BJ (cell line): Measurements from ENCODE around the gene CISH. TPM values are rescaled to one million over a fixed set of nuclear protein-coding genes. Genes with fewer than 3 reads are reported as not detected.

Source experiments
- CTCF ChIA-PET: fragments of 350-600 bp; formaldehyde crosslinking; extraction: SDS; loops from one replicate; lab custom pipeline; 2021; ENCODE audit warnings: antibody characterized with exemption, inconsistent platforms; lab: Yijun Ruan, JAX
- POLR2A ChIA-PET: fragments of 300-600 bp; sonication (Branson Sonifier 250); formaldehyde crosslinking; extraction: SDS; loops from one replicate; lab custom pipeline; 2021; ENCODE audit warnings: antibody characterized with exemption; lab: Charles Lee
- DNase-seq: peaks from one replicate; pipeline ENCODE4 v3.0.0-alpha.2; 2011; ENCODE audit warnings: low read depth
- H3K27me3 ChIP-seq: 2 replicates; pipeline ENCODE4 v1.6.0; 2011; ENCODE audit warnings: low read length; ENCODE audit not compliant: control insufficient read depth, insufficient read depth
- H3K36me3 ChIP-seq: 2 replicates; pipeline ENCODE4 v1.5.1; 2011; ENCODE audit warnings: low read length; ENCODE audit not compliant: control insufficient read depth, insufficient read depth
- H3K4me3 ChIP-seq: 2 replicates; pipeline ENCODE4 v1.5.1; 2011; ENCODE audit warnings: low read depth, mild to moderate bottlenecking, control low read depth, low read length
- polyA minus RNA-seq: library from RNA; depleted of rRNA, polyadenylated mRNA; stranded (reverse); fragments of >200 nt; gene quantifications from 2 replicates; pipeline ENCODE4 v1.2.3, GENCODE V29; 2011; rRNA and poly(A)+ RNA removed
- polyA plus RNA-seq: library from polyadenylated mRNA; depleted of rRNA; stranded (reverse); fragments of >200 nt; gene quantifications from 2 replicates; pipeline ENCODE4 v1.2.3, GENCODE V29; 2011; rRNA removed
- TF ChIP-seq, protein P1 (sequence below): IDR thresholded peaks from 2 replicates; pipeline ENCODE4 v1.5.1; 2011; ENCODE audit warnings: low read depth, mild to moderate bottlenecking, control low read depth, inconsistent platforms, low read length, moderate library complexity; ENCODE audit not compliant: insufficient read depth

Gene CISH, protein sequence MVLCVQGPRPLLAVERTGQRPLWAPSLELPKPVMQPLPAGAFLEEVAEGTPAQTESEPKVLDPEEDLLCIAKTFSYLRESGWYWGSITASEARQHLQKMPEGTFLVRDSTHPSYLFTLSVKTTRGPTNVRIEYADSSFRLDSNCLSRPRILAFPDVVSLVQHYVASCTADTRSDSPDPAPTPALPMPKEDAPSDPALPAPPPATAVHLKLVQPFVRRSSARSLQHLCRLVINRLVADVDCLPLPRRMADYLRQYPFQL
- polyA plus RNA-seq: 1.1 and 2.6 TPM in 2 replicates
- 2.5 and 3.5 TPM in 2 replicates for polyA minus RNA-seq

DNA sequence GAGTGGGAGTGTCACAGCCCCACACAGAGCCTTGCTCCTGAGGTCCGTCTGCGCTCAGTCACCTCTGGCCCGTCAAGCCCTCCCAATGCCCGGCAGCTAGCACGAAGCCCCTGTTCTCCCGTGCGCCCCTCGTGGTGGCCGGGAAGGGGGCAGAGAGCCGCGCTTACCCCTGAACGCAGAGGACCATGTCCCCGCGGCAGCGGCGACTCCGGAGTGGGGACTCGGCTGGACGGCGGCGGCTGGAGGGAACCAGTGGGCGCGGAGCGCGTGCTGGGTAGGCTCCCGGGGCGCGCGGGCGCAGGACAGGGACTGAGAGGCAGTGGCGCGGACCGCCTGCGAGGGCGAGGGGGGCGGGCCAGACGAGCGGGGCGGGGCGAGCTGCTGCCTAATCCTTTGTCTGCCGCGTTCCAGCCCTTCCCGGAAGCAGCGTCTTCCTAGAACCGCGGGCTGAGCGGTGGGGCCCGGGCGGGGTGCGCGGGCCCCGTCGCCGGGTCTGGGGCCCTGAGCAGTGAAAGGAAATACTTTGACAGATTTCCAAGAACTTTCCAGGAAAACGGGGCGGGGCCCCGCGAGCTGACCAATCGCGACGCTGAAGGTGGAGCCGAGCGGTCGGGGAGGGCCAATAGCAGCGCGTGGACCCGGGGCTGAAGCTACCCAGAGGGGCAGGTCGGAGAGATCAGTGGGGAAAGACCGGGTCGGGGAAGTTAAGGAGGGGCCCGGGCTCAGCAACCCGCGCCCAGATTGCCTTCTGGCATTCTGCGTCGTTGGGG is at the start of gene CISH:
Gene CISH, minus strand, starts transcription at position 311 of the 770 bp plus-strand sequence. Its CDS starts 124 bp downstream, at position 187.
- TF ChIP-seq, protein P1, sequence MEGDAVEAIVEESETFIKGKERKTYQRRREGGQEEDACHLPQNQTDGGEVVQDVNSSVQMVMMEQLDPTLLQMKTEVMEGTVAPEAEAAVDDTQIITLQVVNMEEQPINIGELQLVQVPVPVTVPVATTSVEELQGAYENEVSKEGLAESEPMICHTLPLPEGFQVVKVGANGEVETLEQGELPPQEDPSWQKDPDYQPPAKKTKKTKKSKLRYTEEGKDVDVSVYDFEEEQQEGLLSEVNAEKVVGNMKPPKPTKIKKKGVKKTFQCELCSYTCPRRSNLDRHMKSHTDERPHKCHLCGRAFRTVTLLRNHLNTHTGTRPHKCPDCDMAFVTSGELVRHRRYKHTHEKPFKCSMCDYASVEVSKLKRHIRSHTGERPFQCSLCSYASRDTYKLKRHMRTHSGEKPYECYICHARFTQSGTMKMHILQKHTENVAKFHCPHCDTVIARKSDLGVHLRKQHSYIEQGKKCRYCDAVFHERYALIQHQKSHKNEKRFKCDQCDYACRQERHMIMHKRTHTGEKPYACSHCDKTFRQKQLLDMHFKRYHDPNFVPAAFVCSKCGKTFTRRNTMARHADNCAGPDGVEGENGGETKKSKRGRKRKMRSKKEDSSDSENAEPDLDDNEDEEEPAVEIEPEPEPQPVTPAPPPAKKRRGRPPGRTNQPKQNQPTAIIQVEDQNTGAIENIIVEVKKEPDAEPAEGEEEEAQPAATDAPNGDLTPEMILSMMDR: peak; percentile 60
- H3K36me3 ChIP-seq: peaks cover 8% of the 10 kb centered on the region
- H3K4me3 ChIP-seq: peak within 1 kb of the TSS; percentile 68
- ChIA-PET CTCF (interaction anchor here (0.8 to 15.0 kb wide), 14 partner anchors 9 to 778 kb away, joined by 3 to 479 read pairs (median 4); partner anchors contain the start of genes C3orf18, HEMK1 and MANF), POLR2A (interaction anchor here (0.6 to 1.0 kb wide), 2 partner anchors 10 to 13 kb away, joined by 3 read pairs; no protein-coding TSS in a partner anchor)
- peak; percentile 67 for DNase-seq
- H3K27me3 ChIP-seq: no peaks in the 10 kb centered on the region

DNA sequence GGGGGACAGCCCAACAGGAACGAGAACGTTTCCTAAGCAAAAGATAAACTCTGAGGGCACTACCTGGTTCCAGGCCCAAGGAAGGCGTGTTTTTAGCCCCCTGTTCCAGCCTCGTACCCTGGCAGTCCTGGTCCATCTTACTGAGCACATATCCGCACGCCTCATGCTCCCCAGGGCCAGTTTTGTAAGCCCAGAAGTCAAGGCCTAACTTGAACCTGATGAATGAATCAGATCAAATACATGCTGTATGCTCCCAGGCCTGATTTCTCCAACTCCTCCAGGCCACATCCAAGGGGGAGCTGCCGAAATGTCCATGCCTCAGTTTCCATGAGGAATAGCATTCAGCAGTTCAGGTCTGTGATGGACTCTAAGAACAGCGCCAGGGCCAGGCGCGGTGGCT is 48.8 kb upstream of the CISH start:
- Histone ChIP-seq H3K27me3 (no peaks in the 10 kb centered on the region), H3K36me3 (no peaks in the 10 kb centered on the region), H3K4me3 (no peak overlapping the region)
- POLR2A ChIA-PET: no interaction called here
- DNase-seq: no peak
- CTCF ChIA-PET: no interaction called here
- TF ChIP-seq, protein P1: no peak

DNA sequence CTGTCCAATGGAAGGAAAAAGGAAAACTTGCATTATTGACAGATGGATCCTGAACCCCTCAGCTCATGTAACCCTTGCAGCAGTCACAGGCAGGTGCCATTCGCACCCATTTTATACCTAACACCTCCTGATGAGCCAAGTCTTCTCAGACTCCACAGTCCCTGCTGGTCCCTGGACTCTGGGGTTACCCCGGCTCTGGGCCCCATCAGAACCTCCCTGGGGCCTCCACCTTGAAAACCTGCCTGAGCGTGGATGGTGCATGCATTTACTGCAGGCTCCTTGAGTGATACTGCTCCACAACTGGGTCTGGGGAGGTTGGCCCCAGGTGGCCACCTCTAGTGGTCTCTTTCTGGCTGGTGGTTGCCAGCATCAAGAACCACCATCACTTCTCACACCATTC is 47.3 kb upstream of the CISH start:
- no peaks in the 10 kb centered on the region for H3K27me3 ChIP-seq
- TF ChIP-seq, protein P1: no peak
- DNase-seq: no peak
- POLR2A ChIA-PET: no interaction called here
- H3K4me3 ChIP-seq: no peak overlapping the region
- H3K36me3 ChIP-seq: no peaks in the 10 kb centered on the region
- CTCF ChIA-PET: interaction anchor here (0.8 kb wide), 1 partner anchor 43 kb away, joined by 4 read pairs; no protein-coding TSS in a partner anchor

DNA sequence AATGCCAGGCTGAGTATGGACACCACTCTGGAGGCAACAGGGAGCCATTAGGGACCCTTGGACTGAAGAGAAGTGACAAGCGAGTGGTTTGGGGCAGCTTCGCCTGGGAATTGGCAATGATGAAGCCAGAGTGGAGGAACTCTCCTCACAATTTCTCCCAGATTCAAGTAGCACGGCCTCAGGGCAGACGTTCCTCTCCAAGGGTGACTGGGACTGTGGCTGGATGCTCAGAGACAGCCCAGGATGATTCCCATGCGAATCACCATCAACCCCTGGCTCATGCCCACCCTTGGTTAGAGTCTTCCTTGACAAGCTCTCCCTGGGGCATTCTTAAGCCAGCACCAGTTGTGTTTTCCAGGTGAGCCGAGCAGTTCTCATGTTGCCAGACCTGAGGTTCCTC is 46.8 kb upstream of the CISH start:
- H3K27me3 ChIP-seq: no peaks in the 10 kb centered on the region
- no peak overlapping the region for H3K4me3 ChIP-seq
- TF ChIP-seq, protein P1: no peak
- peak; percentile 14 for DNase-seq
- ChIA-PET CTCF (interaction anchor here (0.8 kb wide), 1 partner anchor 42 kb away, joined by 4 read pairs; no protein-coding TSS in a partner anchor), POLR2A (no interaction called here)
- no peaks in the 10 kb centered on the region for H3K36me3 ChIP-seq

DNA sequence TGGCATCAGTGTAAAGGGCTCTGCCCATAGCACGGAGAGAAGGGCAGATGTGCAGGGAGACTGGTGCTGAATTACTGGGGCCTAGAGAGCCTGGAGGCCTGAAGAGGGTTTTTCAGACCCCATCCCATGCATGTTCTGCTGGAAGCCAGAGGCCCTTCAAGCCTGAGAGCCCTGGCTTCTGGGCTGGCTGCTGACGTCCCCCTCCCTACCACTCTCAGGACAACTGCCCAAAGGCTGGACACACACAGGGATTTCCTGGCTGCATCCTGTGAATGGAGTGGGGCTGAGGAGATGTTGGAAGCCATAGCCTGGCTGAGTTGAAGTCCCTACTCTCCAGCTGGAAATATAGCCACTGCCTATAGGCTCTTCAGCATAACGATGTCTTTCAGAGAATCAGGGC is 46.2 kb upstream of the CISH start:
- POLR2A ChIA-PET: no interaction called here

More for the DNA sequence above, 46.2 kb upstream of the CISH start:
- Histone ChIP-seq H3K27me3 (no peaks in the 10 kb centered on the region), H3K36me3 (no peaks in the 10 kb centered on the region), H3K4me3 (no peak overlapping the region)
- CTCF ChIA-PET: interaction anchor here (0.8 to 1.8 kb wide), 3 partner anchors 42 to 732 kb away, joined by 3 to 8 read pairs (median 4); no protein-coding TSS in a partner anchor
- TF ChIP-seq, protein P1: no peak
- DNase-seq: no peak
